Subcutaneous abdominal adipose tissue (tissue), 5 donors: ENCODE data around the gene ARHGEF11.
A peak's percentile ranks its signal among the peaks of the same experiment; 100 is the strongest.

Experiments used
- H3K27ac ChIP-seq: one replicate; pipeline ENCODE4 v1.7.0; 2013; ENCODE audit warnings: low read depth, mild to moderate bottlenecking, inconsistent platforms, low read length, moderate library complexity
- H3K27me3 ChIP-seq, 5 donors: one replicate each; pipeline ENCODE4 v1.7.0; 2013; ENCODE audit warnings: low read length in 5 of 5, inconsistent platforms in 1 of 5; ENCODE audit not compliant: control insufficient read depth in 5 of 5, insufficient read depth in 4 of 5
- H3K36me3 ChIP-seq, 5 donors: one replicate each; pipeline ENCODE4 v1.7.0; 2013; ENCODE audit warnings: low read length in 5 of 5; ENCODE audit not compliant: control insufficient read depth in 5 of 5, insufficient read depth in 5 of 5
- H3K4me1 ChIP-seq, 5 donors: one replicate each; pipeline ENCODE4 v1.7.0; 2013; ENCODE audit warnings: low read length in 5 of 5, mild to moderate bottlenecking in 3 of 5, moderate library complexity in 1 of 5; ENCODE audit not compliant: control insufficient read depth in 5 of 5, insufficient read depth in 5 of 5
- H3K4me3 ChIP-seq, 5 donors: one replicate each; pipeline ENCODE4 v1.7.0; 2013; ENCODE audit warnings: low read length in 5 of 5, low read depth in 1 of 5
- H3K9ac ChIP-seq, 5 donors: one replicate each; pipeline ENCODE4 v1.7.0; 2013; ENCODE audit warnings: low read length in 5 of 5, mild to moderate bottlenecking in 4 of 5, moderate library complexity in 3 of 5
- H3K9me3 ChIP-seq, 5 donors: one replicate each; pipeline ENCODE4 v1.7.0; 2013; ENCODE audit warnings: low read length in 5 of 5; ENCODE audit not compliant: control insufficient read depth in 5 of 5
- donor health status: healthy.
- donor health status: healthy.
- donor health status: healthy.
- donor health status: healthy.
- donor health status: healthy.

Gene ARHGEF11

GRCh38 chr1:157006676-157007075 lies 38.9 kb downstream of the ARHGEF11 start:
- no peak overlapping the region for H3K4me3 ChIP-seq
- H3K27me3 ChIP-seq = no peaks in the 10 kb centered on the region
- no peaks in the 10 kb centered on the region for H3K36me3 ChIP-seq
- H3K27ac ChIP-seq = no peak overlapping the region
- H3K9me3 ChIP-seq = no peaks in the 10 kb centered on the region
- peak overlapping the region in 1 of 5 donors; percentile 6 for H3K9ac ChIP-seq
- H3K4me1 ChIP-seq = peaks cover 0 to 22% (median 15%) of the 10 kb centered on the region in 5 donors

DNA sequence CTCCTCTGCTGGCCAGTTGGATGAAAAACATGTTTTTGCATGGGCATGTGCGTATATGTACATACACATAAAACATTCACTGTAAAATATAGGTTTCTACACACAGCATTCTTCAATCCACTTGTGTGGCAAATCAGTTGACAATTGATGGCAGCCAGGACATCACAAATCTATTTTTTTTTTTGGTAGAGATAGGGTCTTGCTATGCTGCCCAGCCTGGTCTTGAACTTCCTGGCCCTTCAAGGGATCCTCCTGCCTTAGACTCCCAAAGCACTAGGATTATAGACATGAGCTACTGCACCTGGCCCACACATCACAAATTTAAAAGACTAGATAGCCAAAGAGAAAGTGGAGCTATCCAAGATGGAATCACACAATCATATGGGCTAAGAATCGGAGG lies 39.6 kb downstream of the ARHGEF11 start:
- Histone ChIP-seq H3K27ac (no peak overlapping the region), H3K36me3 (peaks cover 0 to under 1% (median 0%) of the 10 kb centered on the region in 5 donors), H3K9ac (no peak overlapping the region), H3K4me1 (peaks cover 0 to 22% (median 15%) of the 10 kb centered on the region in 5 donors), H3K9me3 (no peaks in the 10 kb centered on the region), H3K27me3 (no peaks in the 10 kb centered on the region), H3K4me3 (no peak overlapping the region)

- peaks cover 0 to 22% (median 15%) of the 10 kb centered on the region in 5 donors for H3K4me1 ChIP-seq
- no peaks in the 10 kb centered on the region for H3K27me3 ChIP-seq
- H3K9me3 ChIP-seq = no peaks in the 10 kb centered on the region
- H3K9ac ChIP-seq = no peak overlapping the region
- H3K36me3 ChIP-seq = peaks cover 0 to 7% (median 0%) of the 10 kb centered on the region in 5 donors
- no peak overlapping the region for H3K27ac ChIP-seq
- H3K4me3 ChIP-seq = no peak overlapping the region
Observed at GRCh38 chr1:157004806-157005205, 40.7 kb downstream of the ARHGEF11 start.

- Histone ChIP-seq H3K27ac (no peak overlapping the region), H3K4me1 (peaks cover 0 to 22% (median 15%) of the 10 kb centered on the region in 5 donors), H3K4me3 (no peak overlapping the region), H3K27me3 (no peaks in the 10 kb centered on the region), H3K36me3 (peaks cover 0 to 7% (median 0%) of the 10 kb centered on the region in 5 donors), H3K9me3 (no peaks in the 10 kb centered on the region), H3K9ac (no peak overlapping the region)
Observed at GRCh38 chr1:157004327-157004726, 41.2 kb downstream of the ARHGEF11 start.

GRCh38 chr1:157001304-157001703 lies 44.2 kb downstream of the ARHGEF11 start:
- Histone ChIP-seq H3K4me3 (no peak overlapping the region), H3K9me3 (no peaks in the 10 kb centered on the region), H3K27me3 (no peaks in the 10 kb centered on the region), H3K36me3 (peaks cover 0 to 7% (median 0%) of the 10 kb centered on the region in 5 donors), H3K4me1 (peaks cover 0 to 9% (median 5%) of the 10 kb centered on the region in 5 donors), H3K27ac (no peak overlapping the region), H3K9ac (no peak overlapping the region)

DNA sequence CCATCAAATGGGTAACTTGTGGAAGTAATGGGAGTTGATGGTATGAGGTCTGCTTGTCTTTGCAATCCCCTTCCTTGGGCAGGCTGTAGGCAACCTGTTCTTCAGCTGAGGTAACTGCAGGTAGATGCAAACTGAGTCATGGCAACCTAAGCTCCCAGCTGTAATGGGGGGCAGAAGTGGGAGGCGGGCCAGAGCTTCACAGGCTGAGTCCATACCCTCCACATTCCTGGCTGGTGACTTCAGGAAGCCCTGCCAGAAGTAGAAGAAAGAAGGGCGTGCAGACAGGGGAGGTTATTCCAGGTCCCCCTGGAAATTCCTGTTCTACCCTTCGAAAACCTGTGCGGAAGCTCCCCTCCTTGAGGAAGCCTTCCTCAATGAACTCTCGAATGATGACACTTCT lies 44.9 kb downstream of the ARHGEF11 start:
- no peak overlapping the region for H3K4me3 ChIP-seq
- H3K9ac ChIP-seq = no peak overlapping the region
- H3K4me1 ChIP-seq = peaks cover 0 to 8% (median 5%) of the 10 kb centered on the region in 5 donors
- H3K27me3 ChIP-seq = no peaks in the 10 kb centered on the region
- no peak overlapping the region for H3K27ac ChIP-seq
- H3K9me3 ChIP-seq = no peaks in the 10 kb centered on the region
- H3K36me3 ChIP-seq = peaks cover 0 to 7% (median 0%) of the 10 kb centered on the region in 5 donors

DNA sequence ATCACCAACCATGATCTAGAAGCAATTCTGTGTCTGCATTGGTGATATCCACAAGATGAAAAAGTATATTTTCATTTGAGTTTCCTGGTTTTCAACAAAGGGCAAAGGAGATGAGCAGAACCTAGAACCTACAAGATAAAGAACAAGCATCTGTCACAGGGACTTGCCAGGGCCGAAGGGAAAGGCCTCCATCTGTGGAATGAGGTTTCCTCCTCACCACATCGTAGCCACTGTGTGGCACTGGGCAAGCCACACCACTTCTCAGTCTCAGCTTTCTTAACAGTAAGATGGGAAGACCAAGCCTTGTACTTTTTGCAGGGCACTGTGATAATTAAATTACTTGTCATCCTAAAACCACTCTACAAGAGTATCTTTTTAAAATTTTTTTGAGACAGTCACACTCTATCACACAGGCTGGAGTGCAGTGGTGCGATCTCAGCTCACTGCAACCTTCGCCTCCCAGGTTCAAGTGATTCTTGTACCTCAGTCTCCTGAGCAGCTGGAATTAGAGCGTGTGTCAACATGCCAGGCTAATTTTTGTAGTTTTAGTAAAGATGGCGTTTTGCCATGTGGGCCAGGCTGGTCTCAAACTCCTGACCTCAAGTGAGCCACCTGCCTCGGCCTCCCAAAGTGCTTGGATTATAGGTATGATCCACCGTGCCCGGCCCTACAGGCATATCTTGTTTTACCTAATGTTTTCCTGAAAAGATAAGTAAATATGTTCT lies 45.8 kb downstream of the ARHGEF11 start:
- Histone ChIP-seq H3K9ac (no peak overlapping the region), H3K27ac (no peak overlapping the region), H3K9me3 (no peaks in the 10 kb centered on the region), H3K4me3 (no peak overlapping the region), H3K4me1 (peaks cover 0 to 5% (median 2%) of the 10 kb centered on the region in 5 donors), H3K27me3 (no peaks in the 10 kb centered on the region), H3K36me3 (peaks cover 0 to 7% (median 0%) of the 10 kb centered on the region in 5 donors)

- H3K27me3 ChIP-seq = no peaks in the 10 kb centered on the region
- H3K27ac ChIP-seq = no peak overlapping the region
- H3K9ac ChIP-seq = no peak overlapping the region
- H3K4me1 ChIP-seq = peaks cover 0 to 10% (median 0%) of the 10 kb centered on the region in 5 donors
- H3K9me3 ChIP-seq = no peaks in the 10 kb centered on the region
- peaks cover 0 to 7% (median 0%) of the 10 kb centered on the region in 5 donors for H3K36me3 ChIP-seq
- no peak overlapping the region for H3K4me3 ChIP-seq
Observed at GRCh38 chr1:156998840-156999500, 46.6 kb downstream of the ARHGEF11 start.

GRCh38 chr1:156998301-156998700 lies 47.2 kb downstream of the ARHGEF11 start:
- H3K27ac ChIP-seq = no peak overlapping the region
- H3K4me1 ChIP-seq = peaks cover 0 to 17% (median 5%) of the 10 kb centered on the region in 5 donors
- H3K9ac ChIP-seq = no peak overlapping the region

DNA sequence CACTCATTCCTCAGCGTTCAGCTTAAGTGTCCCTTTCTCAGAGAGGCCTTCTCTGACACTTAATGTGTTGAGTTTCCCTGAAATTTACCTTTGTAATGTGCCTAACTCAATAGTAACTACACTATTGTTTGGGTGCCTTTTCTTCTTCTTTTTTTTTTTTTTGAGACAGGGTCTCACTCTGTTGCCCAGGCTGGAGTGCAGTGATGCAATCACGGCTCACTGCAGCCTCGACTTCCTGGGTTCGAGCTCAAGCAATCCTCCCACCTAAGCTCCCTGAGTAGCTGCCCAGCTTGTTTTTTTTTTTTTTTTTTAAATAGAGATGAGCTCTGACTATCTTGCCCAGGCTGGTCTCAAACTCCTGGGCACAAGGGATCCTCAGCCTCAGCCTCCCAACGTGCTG lies 50.1 kb downstream of the ARHGEF11 start:
- H3K9me3 ChIP-seq = no peaks in the 10 kb centered on the region
- no peaks in the 10 kb centered on the region for H3K27me3 ChIP-seq
- H3K9ac ChIP-seq = no peak overlapping the region
- no peak overlapping the region for H3K27ac ChIP-seq
- H3K36me3 ChIP-seq = peaks cover 2 to 5% (median 3%) of the 10 kb centered on the region in 5 donors
- peaks cover 0 to 13% (median 6%) of the 10 kb centered on the region in 5 donors for H3K4me1 ChIP-seq
- no peak overlapping the region for H3K4me3 ChIP-seq

More at GRCh38 chr1:156998301-156998700, 47.2 kb downstream of the ARHGEF11 start:
- Histone ChIP-seq H3K27me3 (no peaks in the 10 kb centered on the region), H3K9me3 (no peaks in the 10 kb centered on the region), H3K36me3 (peaks cover 0 to 7% (median 0%) of the 10 kb centered on the region in 5 donors), H3K4me3 (no peak overlapping the region)
